A549 (cell line): Measurements from ENCODE around the gene C14orf119. TPM values are rescaled to one million over a fixed set of nuclear protein-coding genes. Genes with fewer than 3 reads are reported as not detected.

ENCODE experiments used
- ATAC-seq, 2 experiments: fragments of 200-7000 bp in 1 of 2; fragments of >200 bp in 1 of 2; cut with Nextera tagmentation in 1 of 2; cut with Tn5 transposase in 1 of 2; 3 replicates each; pipeline versions ENCODE4 v1.8.0 to v1.9.1; 2018 to 2020; ENCODE audit warnings: mild to moderate bottlenecking in 1 of 2, moderate library complexity in 1 of 2
- CTCF ChIA-PET: fragments of 300-600 bp; sonication (Branson Sonifier 250); formaldehyde crosslinking; extraction: SDS; loops from one replicate; lab custom pipeline; 2021; ENCODE audit warnings: antibody characterized with exemption, inconsistent platforms; lab: Yijun Ruan, JAX
- POLR2A ChIA-PET: fragments of 350-600 bp; formaldehyde crosslinking; extraction: SDS; loops from one replicate; lab custom pipeline; 2021; ENCODE audit warnings: antibody characterized with exemption, inconsistent platforms; lab: Yijun Ruan, JAX
- DNase-seq, 2 experiments: peaks; one replicate each; pipeline versions ENCODE4 v3.0.0 to v3.0.0-alpha.2; 2011 to 2016; ENCODE audit warnings: low read depth in 1 of 2, low spot score in 1 of 2
- FAIRE-seq: peaks from 2 replicates; lab custom pipeline; 2011; peaks lifted over from hg19 to GRCh38; lab: Jason Lieb, UNC
- H3K27ac ChIP-seq, 2 experiments: fragments of >200 bp; sonication (Bioruptor Twin); formaldehyde crosslinking; 3 replicates each; pipeline ENCODE4 v1.5.1; 2016 to 2017
- H3K4me1 ChIP-seq: fragments of >200 bp; sonication (Bioruptor Twin); formaldehyde crosslinking; 3 replicates; pipeline ENCODE4 v1.6.1; 2016
- H3K4me2 ChIP-seq: fragments of >200 bp; sonication (Bioruptor Twin); formaldehyde crosslinking; 3 replicates; pipeline ENCODE4 v1.6.1; 2016
- H3K4me3 ChIP-seq: fragments of >200 bp; sonication (Bioruptor Twin); formaldehyde crosslinking; 3 replicates; pipeline ENCODE4 v1.5.1; 2016
- H3K9me3 ChIP-seq: fragments of >200 bp; sonication (Bioruptor Twin); formaldehyde crosslinking; 3 replicates; pipeline ENCODE4 v1.6.1; 2016
- BHLHE40 ChIP-seq: IDR thresholded peaks from 2 replicates; pipeline ENCODE4 v1.6.1; 2012; ENCODE audit warnings: low read depth, low read length, inconsistent platforms
- CBX2 ChIP-seq: fragments of 200-600 bp; sonication (generic); IDR thresholded peaks from 2 replicates; pipeline ENCODE4 v1.6.1; 2016; ENCODE audit warnings: low read depth, mild to moderate bottlenecking, borderline replicate concordance
- CEBPB ChIP-seq, 2 experiments: fragments of >200 bp in 1 of 2; sonication (Bioruptor Twin) in 1 of 2; formaldehyde crosslinking in 1 of 2; IDR thresholded peaks; 2 replicates each; pipeline ENCODE4 v1.6.1; 2012 to 2016
- CHD2 ChIP-seq: fragments of 150-350 bp; IDR thresholded peaks from 2 replicates; pipeline ENCODE4 v1.6.1; 2014; ENCODE audit warnings: low read length; ENCODE audit not compliant: partially characterized antibody
- CHD4 ChIP-seq: fragments of 200-600 bp; sonication (generic); IDR thresholded peaks from 2 replicates; pipeline ENCODE4 v1.6.1; 2016; ENCODE audit warnings: antibody characterized with exemption, mild to moderate bottlenecking, borderline replicate concordance
- EHF ChIP-seq: fragments of 250-450 bp; sonication (Bioruptor Pico); IDR thresholded peaks from 2 replicates; pipeline ENCODE4 v1.5.0; 2020; ENCODE audit warnings: mild to moderate bottlenecking
- EHMT2 ChIP-seq: fragments of 200-600 bp; sonication (generic); IDR thresholded peaks from 2 replicates; pipeline ENCODE4 v1.6.1; 2016; ENCODE audit warnings: antibody characterized with exemption, low read depth, mild to moderate bottlenecking, moderate library complexity
- ELK1 ChIP-seq: fragments of 150-350 bp; IDR thresholded peaks from 2 replicates; pipeline ENCODE4 v1.6.1; 2014; ENCODE audit warnings: low read depth, mild to moderate bottlenecking, low read length
- EP300 ChIP-seq, 2 experiments: fragments of >200 bp; sonication (Bioruptor Twin); formaldehyde crosslinking; IDR thresholded peaks; 2 replicates in 1 of 2; 3 replicates in 1 of 2; pipeline ENCODE4 v1.6.1; 2016 to 2017
- ESRRA ChIP-seq: fragments of 150-350 bp; IDR thresholded peaks from 2 replicates; pipeline ENCODE4 v1.6.1; 2014; ENCODE audit warnings: mild to moderate bottlenecking, low read length, borderline replicate concordance
- FOSL2 ChIP-seq, 2 experiments: fragments of 450-650 bp in 1 of 2; fragments of >200 bp in 1 of 2; sonication (Bioruptor Twin) in 1 of 2; formaldehyde crosslinking; IDR thresholded peaks; 2 replicates each; pipeline versions ENCODE4 v1.5.0 to v1.6.1; 2016 to 2020; ENCODE audit warnings: mild to moderate bottlenecking in 1 of 2, moderate library complexity in 1 of 2
- FOXS1 ChIP-seq: fragments of 250-450 bp; sonication (Bioruptor Pico); IDR thresholded peaks from 2 replicates; pipeline ENCODE4 v1.5.0; 2020; ENCODE audit warnings: mild to moderate bottlenecking, moderate library complexity
- HDAC2 ChIP-seq: fragments of 200-600 bp; sonication (generic); IDR thresholded peaks from 2 replicates; pipeline ENCODE4 v1.6.1; 2016
- HEYL ChIP-seq: fragments of 250-450 bp; sonication (Bioruptor Pico); IDR thresholded peaks from 2 replicates; pipeline ENCODE4 v1.8.0; 2021; ENCODE audit warnings: mild to moderate bottlenecking, moderate library complexity
- HOXB13 ChIP-seq: fragments of 250-450 bp; sonication (Bioruptor Pico); IDR thresholded peaks from 2 replicates; pipeline ENCODE4 v1.5.0; 2020; ENCODE audit warnings: low read depth, mild to moderate bottlenecking, moderate library complexity
- HOXB5 ChIP-seq: fragments of 250-450 bp; sonication (Bioruptor Pico); IDR thresholded peaks from 2 replicates; pipeline ENCODE4 v1.5.0; 2020; ENCODE audit warnings: mild to moderate bottlenecking, moderate library complexity
- JUNB ChIP-seq: fragments of >200 bp; sonication (Bioruptor Twin); formaldehyde crosslinking; IDR thresholded peaks from 2 replicates; pipeline ENCODE4 v1.6.1; 2016
- KDM5A ChIP-seq: fragments of 200-600 bp; sonication (generic); IDR thresholded peaks from 2 replicates; pipeline ENCODE4 v1.6.1; 2016; ENCODE audit warnings: antibody characterized with exemption, mild to moderate bottlenecking
- MAFK ChIP-seq: fragments of 450-650 bp; IDR thresholded peaks from 2 replicates; pipeline ENCODE4 v1.6.1; 2014; ENCODE audit not compliant: partially characterized antibody
- MAX ChIP-seq: IDR thresholded peaks from 2 replicates; pipeline ENCODE4 v1.6.1; 2012
- MAZ ChIP-seq: fragments of 150-350 bp; IDR thresholded peaks from 2 replicates; pipeline ENCODE4 v1.6.1; 2014; ENCODE audit warnings: antibody characterized with exemption, low read depth, low read length, borderline replicate concordance
- NR3C1 ChIP-seq: fragments of >200 bp; sonication (Bioruptor Twin); formaldehyde crosslinking; IDR thresholded peaks from 3 replicates; pipeline ENCODE4 v1.6.1; 2017
- RARB ChIP-seq: fragments of 250-450 bp; sonication (Bioruptor Pico); IDR thresholded peaks from 2 replicates; pipeline ENCODE4 v1.8.0; 2021; ENCODE audit warnings: mild to moderate bottlenecking, moderate library complexity
- RCOR1 ChIP-seq: fragments of 150-350 bp; IDR thresholded peaks from 2 replicates; pipeline ENCODE4 v1.6.1; 2014; ENCODE audit warnings: antibody characterized with exemption, low read length, low read depth
- REST ChIP-seq: fragments of 200-600 bp; sonication (generic); IDR thresholded peaks from 2 replicates; pipeline ENCODE4 v1.6.1; 2016; ENCODE audit warnings: antibody characterized with exemption, mild to moderate bottlenecking, moderate library complexity
- SREBF2 ChIP-seq: fragments of 450-650 bp; IDR thresholded peaks from 2 replicates; pipeline ENCODE4 v1.6.1; 2014; ENCODE audit warnings: mild to moderate bottlenecking, moderate library complexity
- USF2 ChIP-seq: fragments of 450-650 bp; IDR thresholded peaks from 2 replicates; pipeline ENCODE4 v1.6.1; 2014; ENCODE audit warnings: antibody characterized with exemption
- ZFP36 ChIP-seq: fragments of 450-650 bp; IDR thresholded peaks from 2 replicates; pipeline ENCODE4 v1.6.1; 2014; ENCODE audit warnings: borderline replicate concordance; ENCODE audit not compliant: partially characterized antibody
- ZNF302 ChIP-seq: fragments of 250-450 bp; sonication (Bioruptor Pico); IDR thresholded peaks from 2 replicates; pipeline ENCODE4 v1.9.0; 2021; ENCODE audit warnings: inconsistent platforms, mild to moderate bottlenecking, moderate library complexity
- WGBS: methylation state at CpG from one replicate; pipeline ENCODE4 v1.1.6; 2017; ENCODE audit errors: missing lambda C conversion rate; 5-methylcytosine and 5-hydroxymethylcytosine counted together
- polyA plus RNA-seq, 4 experiments: library from polyadenylated mRNA; depleted of rRNA in 3 of 4; stranded (reverse); fragments of >200 nt; fragmentation: RNase III in 1 of 4; extraction: RNeasy Plus Mini Kit Qiagen cat#74134 plus additional on column Dnase treatment in 1 of 4; gene quantifications; 2 replicates in 3 of 4; 3 replicates in 1 of 4; pipeline ENCODE4 v1.2.3, GENCODE V29; 2011 to 2017
- TF ChIP-seq, protein P1 (sequence below): fragments of 250-450 bp; sonication (Bioruptor Pico); IDR thresholded peaks from 2 replicates; pipeline ENCODE4 v1.5.0; 2021; ENCODE audit warnings: mild to moderate bottlenecking, moderate library complexity, borderline replicate concordance
- TF ChIP-seq, protein P2 (sequence below): IDR thresholded peaks from 2 replicates; pipeline ENCODE4 v1.6.1; 2012

C14orf119 gene
- polyA plus RNA-seq, 2 of the 4 experiments (the other 2 are of a cell fraction): 82.5 to 102 TPM

GRCh38 chr14:23062002-23062401, 33.3 kb upstream of the C14orf119 start (continued):
- TF ChIP-seq, protein P1, sequence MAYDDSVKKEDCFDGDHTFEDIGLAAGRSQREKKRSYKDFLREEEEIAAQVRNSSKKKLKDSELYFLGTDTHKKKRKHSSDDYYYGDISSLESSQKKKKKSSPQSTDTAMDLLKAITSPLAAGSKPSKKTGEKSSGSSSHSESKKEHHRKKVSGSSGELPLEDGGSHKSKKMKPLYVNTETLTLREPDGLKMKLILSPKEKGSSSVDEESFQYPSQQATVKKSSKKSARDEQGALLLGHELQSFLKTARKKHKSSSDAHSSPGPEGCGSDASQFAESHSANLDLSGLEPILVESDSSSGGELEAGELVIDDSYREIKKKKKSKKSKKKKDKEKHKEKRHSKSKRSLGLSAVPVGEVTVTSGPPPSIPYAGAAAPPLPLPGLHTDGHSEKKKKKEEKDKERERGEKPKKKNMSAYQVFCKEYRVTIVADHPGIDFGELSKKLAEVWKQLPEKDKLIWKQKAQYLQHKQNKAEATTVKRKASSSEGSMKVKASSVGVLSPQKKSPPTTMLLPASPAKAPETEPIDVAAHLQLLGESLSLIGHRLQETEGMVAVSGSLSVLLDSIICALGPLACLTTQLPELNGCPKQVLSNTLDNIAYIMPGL: no peak
- TF ChIP-seq SREBF2 (no peak), ELK1 (no peak), EHF (CRISPR knock-in tag) (no peak), CBX2 (no peak), FOSL2 (IDR thresholded peaks at IDR 0.05) (no peak), FOSL2 (CRISPR knock-in tag; IDR thresholded peaks at IDR 0.05) (peak; percentile 78), RCOR1 (no peak), JUNB (0 out of 2 replicates have a peak, but pooled peaks have one; percentile 13), BHLHE40 (peak; percentile 67), ZNF302 (CRISPR knock-in tag) (no peak), EP300 (IDR thresholded peaks at IDR 0.05) (no peak), NR3C1 (no peak), MAFK (no peak), HEYL (CRISPR knock-in tag) (no peak), RARB (CRISPR knock-in tag) (no peak), EHMT2 (no peak), USF2 (peak; percentile 18; the same call in 1 of the 2 replicates), FOXS1 (CRISPR knock-in tag) (no peak), ZFP36 (peak; percentile 3), HOXB13 (no peak), ESRRA (no peak), CHD2 (no peak)
- TF ChIP-seq, protein P2, sequence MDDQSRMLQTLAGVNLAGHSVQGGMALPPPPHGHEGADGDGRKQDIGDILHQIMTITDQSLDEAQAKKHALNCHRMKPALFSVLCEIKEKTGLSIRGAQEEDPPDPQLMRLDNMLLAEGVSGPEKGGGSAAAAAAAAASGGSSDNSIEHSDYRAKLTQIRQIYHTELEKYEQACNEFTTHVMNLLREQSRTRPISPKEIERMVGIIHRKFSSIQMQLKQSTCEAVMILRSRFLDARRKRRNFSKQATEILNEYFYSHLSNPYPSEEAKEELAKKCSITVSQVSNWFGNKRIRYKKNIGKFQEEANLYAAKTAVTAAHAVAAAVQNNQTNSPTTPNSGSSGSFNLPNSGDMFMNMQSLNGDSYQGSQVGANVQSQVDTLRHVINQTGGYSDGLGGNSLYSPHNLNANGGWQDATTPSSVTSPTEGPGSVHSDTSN: no peak

DNA sequence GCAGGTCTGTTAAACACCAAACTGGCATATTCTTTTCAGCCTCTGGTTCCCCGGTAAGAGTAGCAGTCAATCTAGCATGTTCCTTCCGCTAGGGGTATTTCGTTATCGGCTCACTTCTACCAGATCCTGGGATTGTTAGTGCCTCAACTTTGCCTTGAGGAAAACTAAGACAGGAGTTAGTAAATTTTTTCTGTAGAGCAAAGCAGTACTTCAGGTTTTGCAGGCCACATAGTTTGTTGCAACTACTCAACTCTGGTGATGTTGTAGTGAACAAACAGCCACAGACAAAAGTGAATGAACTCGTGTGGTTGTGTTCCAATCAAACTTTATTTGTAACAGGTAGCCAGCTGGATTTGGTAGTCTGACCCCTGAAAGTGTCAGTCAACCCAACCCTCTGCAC, 31.7 kb upstream of the C14orf119 start:
- peaks cover 28% of the 10 kb centered on the region for H3K4me1 ChIP-seq
- WGBS: 86% methylated on average over 5 of the region's 5 CpGs
- no peak for ATAC-seq
- CTCF ChIA-PET: interaction anchor here (1.3 to 33.8 kb wide), 6 partner anchors 15 to 239 kb away, joined by 3 to 1206 read pairs (median 63); partner anchors contain the start of gene AJUBA
- TF ChIP-seq REST (no peak), CHD4 (no peak), EHF (CRISPR knock-in tag) (no peak), MAX (no peak), HDAC2 (no peak), CEBPB (IDR thresholded peaks at IDR 0.05) (no peak), MAZ (no peak), KDM5A (no peak), RARB (CRISPR knock-in tag) (no peak), HOXB5 (no peak)
- DNase-seq: no peak
- H3K9me3 ChIP-seq: no peaks in the 10 kb centered on the region
- no peak overlapping the region for H3K4me3 ChIP-seq
- H3K27ac ChIP-seq: no peak overlapping the region; a peak in 1 of 6 replicates
- no peak overlapping the region for H3K4me2 ChIP-seq
- FAIRE-seq: no peak
- POLR2A ChIA-PET: no interaction called here
